ENCODE results near the gene NOL6.

Gene NOL6

GRCh38 chr9:33453999-33454660 lies 19.6 kb downstream of the NOL6 start:
- Histone ChIP-seq H3K27ac (ENCODE audit: low read depth, low read length) (no peak overlapping the region), H3K79me2 (ENCODE audit: control insufficient read depth, low read length) (no peaks in the 10 kb centered on the region), H3K4me1 (ENCODE audit: control insufficient read depth, low read length) (peaks cover 29% of the 10 kb centered on the region), H4K20me1 (ENCODE audit: control insufficient read depth, insufficient read depth, low read depth, low read length) (no peaks in the 10 kb centered on the region), H3K9me3 (ENCODE audit: control insufficient read depth, insufficient read depth, low read length) (no peaks in the 10 kb centered on the region), H3K36me3 (ENCODE audit: control insufficient read depth, low read length) (no peaks in the 10 kb centered on the region; the same call in 1 of the 2 replicates), H3K4me2 (ENCODE audit: low read length) (no peak overlapping the region), H3K27me3 (ENCODE audit: control insufficient read depth, low read length) (no peaks in the 10 kb centered on the region), H3F3A (ENCODE audit: control insufficient read depth, insufficient read depth) (no peaks in the 10 kb centered on the region), H3K4me3 (ENCODE audit: low read length) (no peak overlapping the region), H3K9me2 (replicated peaks; ENCODE audit: control insufficient read depth, low read length) (no peaks in the 10 kb centered on the region)
- TF ChIP-seq EZH2phosphoT487 (IDR thresholded peaks at IDR 0.05; ENCODE audit: borderline replicate concordance, low read length) (no peak), CTCF (IDR thresholded peaks at IDR 0.05; ENCODE audit: low read depth, low read length, poor library complexity, severe bottlenecking) (no peak)

GRCh38 chr9:33453286-33453860 lies 20.4 kb downstream of the NOL6 start:
- H3K27ac ChIP-seq (ENCODE audit: low read depth, low read length): no peak overlapping the region
- TF ChIP-seq CTCF (IDR thresholded peaks at IDR 0.05; ENCODE audit: low read depth, low read length, poor library complexity, severe bottlenecking): no peak
- no peak for TF ChIP-seq EZH2phosphoT487 (IDR thresholded peaks at IDR 0.05; ENCODE audit: borderline replicate concordance, low read length)
- H3K27me3 ChIP-seq (ENCODE audit: control insufficient read depth, low read length): 0 out of 2 replicates have a peak, but pooled peaks cover 2% of the 10 kb centered on the region
- H3K79me2 ChIP-seq (ENCODE audit: control insufficient read depth, low read length): no peaks in the 10 kb centered on the region
- no peak overlapping the region for H3K4me3 ChIP-seq (ENCODE audit: low read length)
- H3K4me2 ChIP-seq (ENCODE audit: low read length): peak overlapping the region; percentile 31
- H3F3A ChIP-seq (ENCODE audit: control insufficient read depth, insufficient read depth): no peaks in the 10 kb centered on the region
- no peaks in the 10 kb centered on the region for H3K36me3 ChIP-seq (ENCODE audit: control insufficient read depth, low read length)
- H3K9me3 ChIP-seq (ENCODE audit: control insufficient read depth, insufficient read depth, low read length): no peaks in the 10 kb centered on the region
- H3K9me2 ChIP-seq (replicated peaks; ENCODE audit: control insufficient read depth, low read length): no peaks in the 10 kb centered on the region
- H3K4me1 ChIP-seq (ENCODE audit: control insufficient read depth, low read length): peaks cover 21% of the 10 kb centered on the region
- no peaks in the 10 kb centered on the region for H4K20me1 ChIP-seq (ENCODE audit: control insufficient read depth, insufficient read depth, low read depth, low read length)

- Histone ChIP-seq H3K4me1 (ENCODE audit: control insufficient read depth, low read length) (peaks cover 22% of the 10 kb centered on the region), H3K9me3 (ENCODE audit: control insufficient read depth, insufficient read depth, low read length) (no peaks in the 10 kb centered on the region), H3K36me3 (ENCODE audit: control insufficient read depth, low read length) (no peaks in the 10 kb centered on the region), H3K9me2 (replicated peaks; ENCODE audit: control insufficient read depth, low read length) (no peaks in the 10 kb centered on the region), H4K20me1 (ENCODE audit: control insufficient read depth, insufficient read depth, low read depth, low read length) (no peaks in the 10 kb centered on the region), H3K27me3 (ENCODE audit: control insufficient read depth, low read length) (peaks cover 7% of the 10 kb centered on the region), H3K27ac (ENCODE audit: low read depth, low read length) (no peak overlapping the region), H3K4me2 (ENCODE audit: low read length) (peak overlapping the region; percentile 31), H3F3A (ENCODE audit: control insufficient read depth, insufficient read depth) (no peaks in the 10 kb centered on the region), H3K79me2 (ENCODE audit: control insufficient read depth, low read length) (no peaks in the 10 kb centered on the region), H3K4me3 (ENCODE audit: low read length) (no peak overlapping the region)
- TF ChIP-seq CTCF (IDR thresholded peaks at IDR 0.05; ENCODE audit: low read depth, low read length, poor library complexity, severe bottlenecking): peak; percentile 97
- no peak for TF ChIP-seq EZH2phosphoT487 (IDR thresholded peaks at IDR 0.05; ENCODE audit: borderline replicate concordance, low read length)
Observed at GRCh38 chr9:33452828-33453271, 20.9 kb downstream of the NOL6 start.

All from DOHH2 (cell line).